Peyer's patch (tissue), 4 donors: ENCODE results near the gene BIRC6. TPM values are rescaled to one million over a fixed set of nuclear protein-coding genes. Genes with fewer than 3 reads are reported as not detected.

Source experiments
- DNase-seq, 3 donors: peaks; one replicate each; pipeline ENCODE4 v3.0.0-alpha.2; 2017 to 2019
- H3K27ac ChIP-seq, 4 donors: fragments of 200-600 bp; sonication (generic); one replicate each; pipeline ENCODE4 v1.5.1; 2016 to 2019
- H3K27me3 ChIP-seq, 2 donors: fragments of 200-600 bp; sonication (generic); one replicate each; pipeline ENCODE4 v1.5.1; 2019
- H3K36me3 ChIP-seq, 3 donors: fragments of 200-600 bp; sonication (generic); one replicate each; pipeline ENCODE4 v1.5.1; 2016 to 2019
- H3K4me1 ChIP-seq, 4 donors: fragments of 200-600 bp; sonication (generic); one replicate each; pipeline ENCODE4 v1.5.1; 2016 to 2019
- H3K4me3 ChIP-seq, 4 donors: fragments of 200-600 bp; sonication (generic); 1 replicate in 3 of 4; 2 replicates in 1 of 4; pipeline ENCODE4 v1.5.1; 2016 to 2019; ENCODE audit warnings: mild to moderate bottlenecking in 1 of 4
- H3K9me3 ChIP-seq, 4 donors: fragments of 200-600 bp; sonication (generic); one replicate each; pipeline ENCODE4 v1.5.1; 2016 to 2019; ENCODE audit warnings: mild to moderate bottlenecking in 1 of 4
- POLR2A ChIP-seq, 2 donors: fragments of 450-650 bp; IDR thresholded peaks; one replicate each; pipeline ENCODE4 v1.5.1; 2017; ENCODE audit warnings: antibody characterized with exemption in 2 of 2, mild to moderate bottlenecking in 2 of 2, moderate library complexity in 2 of 2
- total RNA-seq, 4 donors: library from RNA; depleted of rRNA; stranded (reverse); fragments of >200 nt; gene quantifications; one replicate each; pipeline ENCODE4 v1.1.0, GENCODE V29; 2016
- TF ChIP-seq, protein P1 (sequence below), 6 experiments: fragments of 450-650 bp in 4 of 6; fragments of 200-600 bp in 2 of 6; sonication (generic) in 1 of 6; IDR thresholded peaks; one replicate each; pipeline ENCODE4 v1.5.1; 2017 to 2019; ENCODE audit warnings: antibody characterized with exemption in 6 of 6, mild to moderate bottlenecking in 3 of 6, moderate library complexity in 1 of 6

BIRC6 gene
- total RNA-seq, 4 donors from 2014 or later = 133 to 237 (median 214) TPM

DNA sequence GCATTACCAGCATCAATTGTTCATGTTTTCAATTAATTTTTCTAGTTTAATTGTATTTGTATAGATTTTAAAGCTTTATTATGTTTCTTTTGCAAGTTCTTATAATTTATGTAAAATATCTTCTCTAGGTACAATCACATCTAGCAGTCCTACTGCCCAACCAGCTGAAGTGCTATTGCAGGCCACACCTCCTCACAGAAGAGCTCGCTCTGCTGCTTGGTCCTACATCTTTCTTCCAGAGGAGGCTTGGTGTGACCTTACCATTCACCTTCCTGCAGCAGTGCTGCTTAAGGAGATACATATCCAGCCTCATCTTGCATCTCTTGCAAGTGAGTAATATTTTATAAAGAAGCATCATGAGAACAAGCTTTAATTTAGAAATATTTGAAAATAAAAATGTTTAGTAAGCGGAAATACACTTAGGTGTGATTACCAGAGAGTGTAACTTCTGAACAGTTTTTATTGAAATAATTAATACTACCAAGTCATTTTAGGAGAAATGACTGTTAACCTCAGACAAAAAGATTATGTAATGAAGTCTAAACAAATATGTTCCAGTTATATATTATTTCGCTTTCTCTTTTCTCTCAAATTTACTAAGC is 148.2 kb downstream of the BIRC6 start:
- Histone ChIP-seq H3K27ac (no peak overlapping the region), H3K4me3 (no peak overlapping the region), H3K27me3 (no peaks in the 10 kb centered on the region), H3K4me1 (no peaks in the 10 kb centered on the region), H3K9me3 (no peaks in the 10 kb centered on the region), H3K36me3 (peaks cover 0 to 80% (median 0%) of the 10 kb centered on the region in 3 donors)
- no peak for DNase-seq
- TF ChIP-seq POLR2A (IDR thresholded peaks at IDR 0.05) = no peak
- TF ChIP-seq, protein P1, sequence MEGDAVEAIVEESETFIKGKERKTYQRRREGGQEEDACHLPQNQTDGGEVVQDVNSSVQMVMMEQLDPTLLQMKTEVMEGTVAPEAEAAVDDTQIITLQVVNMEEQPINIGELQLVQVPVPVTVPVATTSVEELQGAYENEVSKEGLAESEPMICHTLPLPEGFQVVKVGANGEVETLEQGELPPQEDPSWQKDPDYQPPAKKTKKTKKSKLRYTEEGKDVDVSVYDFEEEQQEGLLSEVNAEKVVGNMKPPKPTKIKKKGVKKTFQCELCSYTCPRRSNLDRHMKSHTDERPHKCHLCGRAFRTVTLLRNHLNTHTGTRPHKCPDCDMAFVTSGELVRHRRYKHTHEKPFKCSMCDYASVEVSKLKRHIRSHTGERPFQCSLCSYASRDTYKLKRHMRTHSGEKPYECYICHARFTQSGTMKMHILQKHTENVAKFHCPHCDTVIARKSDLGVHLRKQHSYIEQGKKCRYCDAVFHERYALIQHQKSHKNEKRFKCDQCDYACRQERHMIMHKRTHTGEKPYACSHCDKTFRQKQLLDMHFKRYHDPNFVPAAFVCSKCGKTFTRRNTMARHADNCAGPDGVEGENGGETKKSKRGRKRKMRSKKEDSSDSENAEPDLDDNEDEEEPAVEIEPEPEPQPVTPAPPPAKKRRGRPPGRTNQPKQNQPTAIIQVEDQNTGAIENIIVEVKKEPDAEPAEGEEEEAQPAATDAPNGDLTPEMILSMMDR (IDR thresholded peaks at IDR 0.05) = no peak

DNA sequence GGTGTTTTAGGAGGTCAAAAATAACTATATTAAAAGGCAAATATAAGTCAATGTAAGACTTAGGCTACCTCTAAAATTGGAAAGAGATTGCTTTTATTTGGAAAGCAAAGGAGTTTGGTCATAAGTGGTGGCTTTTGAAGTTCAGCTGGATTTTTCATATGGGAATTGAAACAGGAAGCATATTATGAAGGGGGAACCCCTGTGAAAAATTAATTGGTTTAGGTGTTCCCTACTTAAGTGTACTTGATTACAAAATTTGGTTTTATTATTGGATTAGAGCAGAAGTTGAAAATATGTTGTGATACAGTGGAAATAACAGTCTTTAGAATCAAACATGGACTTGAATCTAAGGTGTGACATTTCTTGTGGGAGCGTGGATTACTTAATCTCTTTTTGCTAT is 149.6 kb downstream of the BIRC6 start:
- H3K4me3 ChIP-seq = no peak overlapping the region
- H3K4me1 ChIP-seq = no peaks in the 10 kb centered on the region
- H3K36me3 ChIP-seq = peaks cover 0 to 75% (median 0%) of the 10 kb centered on the region in 3 donors
- no peak for TF ChIP-seq POLR2A (IDR thresholded peaks at IDR 0.05)
- TF ChIP-seq, protein P1 (IDR thresholded peaks at IDR 0.05) = no peak
- no peak overlapping the region for H3K27ac ChIP-seq
- no peaks in the 10 kb centered on the region for H3K9me3 ChIP-seq
- H3K27me3 ChIP-seq = no peaks in the 10 kb centered on the region
- no peak for DNase-seq

DNA sequence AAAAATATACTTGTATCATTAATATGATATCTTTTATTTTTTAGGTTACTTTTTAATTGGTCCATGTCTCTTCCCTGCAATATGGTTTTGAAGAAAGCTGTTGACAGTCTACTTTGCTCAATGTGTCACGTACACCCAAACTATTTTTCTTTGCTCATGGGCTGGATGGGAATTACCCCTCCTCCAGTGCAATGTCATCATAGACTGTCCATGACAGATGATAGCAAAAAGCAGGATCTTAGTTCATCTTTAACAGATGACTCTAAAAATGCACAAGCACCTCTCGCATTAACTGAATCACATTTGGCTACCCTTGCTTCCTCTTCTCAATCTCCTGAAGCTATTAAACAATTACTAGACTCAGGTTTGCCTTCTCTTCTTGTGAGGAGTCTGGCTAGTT is 158.1 kb downstream of the BIRC6 start:
- DNase-seq = no peak
- Histone ChIP-seq H3K27ac (no peak overlapping the region), H3K4me1 (no peaks in the 10 kb centered on the region), H3K27me3 (no peaks in the 10 kb centered on the region), H3K9me3 (no peaks in the 10 kb centered on the region), H3K36me3 (peaks cover 0 to 82% (median 2%) of the 10 kb centered on the region in 3 donors), H3K4me3 (no peak overlapping the region)
- no peak for TF ChIP-seq POLR2A (IDR thresholded peaks at IDR 0.05)
- TF ChIP-seq, protein P1 (IDR thresholded peaks at IDR 0.05) = no peak

DNA sequence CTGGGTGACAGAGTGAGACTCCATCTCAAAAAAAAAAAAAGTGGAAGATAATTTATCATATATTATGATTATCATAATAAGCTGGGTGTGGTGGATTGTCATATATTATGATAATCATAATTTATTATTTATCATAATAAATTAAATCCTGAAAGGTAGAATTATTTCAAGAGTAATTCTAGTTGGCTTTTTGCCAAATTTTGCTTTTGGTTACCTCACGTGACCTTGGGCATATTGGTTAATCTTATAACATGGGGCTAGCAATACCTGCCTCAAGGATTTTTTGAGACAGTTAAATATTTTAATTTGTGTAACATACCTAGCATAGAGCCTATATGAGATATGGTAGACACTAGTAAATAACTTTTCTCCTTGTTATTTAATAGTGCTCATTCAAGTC is 159.7 kb downstream of the BIRC6 start:
- H3K4me3 ChIP-seq = no peak overlapping the region
- no peak for TF ChIP-seq POLR2A (IDR thresholded peaks at IDR 0.05)
- TF ChIP-seq, protein P1 (IDR thresholded peaks at IDR 0.05) = no peak
- peaks cover 0 to 85% (median 2%) of the 10 kb centered on the region in 3 donors for H3K36me3 ChIP-seq
- no peak for DNase-seq
- no peaks in the 10 kb centered on the region for H3K9me3 ChIP-seq
- no peaks in the 10 kb centered on the region for H3K27me3 ChIP-seq
- no peaks in the 10 kb centered on the region for H3K4me1 ChIP-seq
- H3K27ac ChIP-seq = no peak overlapping the region

DNA sequence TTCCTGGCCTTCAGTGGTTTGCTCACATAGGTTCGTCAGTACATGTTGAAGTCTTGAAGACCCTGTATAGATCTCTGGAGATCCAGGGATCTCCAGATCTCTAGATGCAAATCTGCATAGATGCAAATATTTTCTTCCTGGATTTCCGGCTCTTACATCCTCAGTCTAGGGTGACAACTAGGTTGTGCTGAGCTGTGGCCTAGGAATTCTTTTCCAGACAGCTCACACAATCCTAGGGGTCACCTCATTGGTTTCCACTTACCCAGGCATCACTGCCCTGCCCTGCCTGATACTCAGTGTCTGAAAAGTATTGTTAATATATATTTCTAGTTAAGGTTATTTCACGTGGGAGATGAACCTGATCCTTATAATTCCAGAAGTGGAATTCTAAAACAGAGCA is 165.9 kb downstream of the BIRC6 start:
- no peak for DNase-seq
- H3K9me3 ChIP-seq = no peaks in the 10 kb centered on the region
- H3K27me3 ChIP-seq = no peaks in the 10 kb centered on the region
- H3K27ac ChIP-seq = no peak overlapping the region
- peaks cover 0 to 72% (median 0%) of the 10 kb centered on the region in 3 donors for H3K36me3 ChIP-seq
- no peak overlapping the region for H3K4me3 ChIP-seq
- no peak for TF ChIP-seq POLR2A (IDR thresholded peaks at IDR 0.05)
- TF ChIP-seq, protein P1 (IDR thresholded peaks at IDR 0.05) = no peak
- H3K4me1 ChIP-seq = no peaks in the 10 kb centered on the region
